Measurements from ENCODE around the gene IRF6. TPM values are rescaled to one million over a fixed set of nuclear protein-coding genes. Genes with fewer than 3 reads are reported as not detected.

Gene IRF6
- total and polyA plus RNA-seq, 2 donors (not counting 1 experiment from before 2014, with no cell fraction given) = 0.18 to 1.1 TPM

DNA sequence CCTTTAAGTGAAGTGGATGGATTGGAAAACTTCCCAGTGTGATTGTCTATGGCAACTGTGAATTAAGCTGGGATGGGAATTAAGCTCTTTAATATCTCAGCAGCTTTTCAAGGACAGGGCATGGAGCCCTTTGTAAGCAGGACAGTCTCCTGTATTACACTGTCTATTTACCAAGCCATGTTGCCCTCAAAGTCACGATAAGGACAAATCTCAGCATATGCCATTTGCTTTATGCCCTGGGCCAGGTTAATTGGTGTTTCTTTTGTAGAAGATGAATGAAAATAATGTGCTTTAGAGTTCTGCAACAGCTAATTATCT, 39.4 kb upstream of the IRF6 start:
- no peak for TF ChIP-seq EZH2 (IDR thresholded peaks at IDR 0.05; ENCODE audit: borderline replicate concordance, insufficient read depth, low read depth, low read length, poor library complexity, severe bottlenecking)
- TF ChIP-seq, protein P1, sequence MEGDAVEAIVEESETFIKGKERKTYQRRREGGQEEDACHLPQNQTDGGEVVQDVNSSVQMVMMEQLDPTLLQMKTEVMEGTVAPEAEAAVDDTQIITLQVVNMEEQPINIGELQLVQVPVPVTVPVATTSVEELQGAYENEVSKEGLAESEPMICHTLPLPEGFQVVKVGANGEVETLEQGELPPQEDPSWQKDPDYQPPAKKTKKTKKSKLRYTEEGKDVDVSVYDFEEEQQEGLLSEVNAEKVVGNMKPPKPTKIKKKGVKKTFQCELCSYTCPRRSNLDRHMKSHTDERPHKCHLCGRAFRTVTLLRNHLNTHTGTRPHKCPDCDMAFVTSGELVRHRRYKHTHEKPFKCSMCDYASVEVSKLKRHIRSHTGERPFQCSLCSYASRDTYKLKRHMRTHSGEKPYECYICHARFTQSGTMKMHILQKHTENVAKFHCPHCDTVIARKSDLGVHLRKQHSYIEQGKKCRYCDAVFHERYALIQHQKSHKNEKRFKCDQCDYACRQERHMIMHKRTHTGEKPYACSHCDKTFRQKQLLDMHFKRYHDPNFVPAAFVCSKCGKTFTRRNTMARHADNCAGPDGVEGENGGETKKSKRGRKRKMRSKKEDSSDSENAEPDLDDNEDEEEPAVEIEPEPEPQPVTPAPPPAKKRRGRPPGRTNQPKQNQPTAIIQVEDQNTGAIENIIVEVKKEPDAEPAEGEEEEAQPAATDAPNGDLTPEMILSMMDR (IDR thresholded peaks at IDR 0.05) = no peak
- H3K9me3 ChIP-seq (ENCODE audit: control extremely low read depth in 1 of 3, control insufficient read depth in 2 of 3, insufficient read depth in 1 of 3, low read length in 2 of 3) = no peaks in the 10 kb centered on the region
- Mint-ChIP-seq H3K4me3 (no peak overlapping the region), H3K27ac (no peak overlapping the region), H3K27me3 (no peaks in the 10 kb centered on the region), H3K4me1 (peaks cover 4% of the 10 kb centered on the region), H3K9me3 (ENCODE audit: insufficient read depth) (no peaks in the 10 kb centered on the region)
- no peaks in the 10 kb centered on the region for H3K27me3 ChIP-seq (replicated peaks in 1 of 4; ENCODE audit: control extremely low read depth in 1 of 4, control insufficient read depth in 3 of 4, insufficient read depth in 4 of 4, low read length in 3 of 4)
- H3K36me3 ChIP-seq (replicated peaks in 1 of 2; ENCODE audit: control extremely low read depth in 1 of 2, control insufficient read depth in 1 of 2, extremely low read depth in 1 of 2, insufficient read depth in 2 of 2, low read length in 1 of 2) = peaks cover 19 to 92% of the 10 kb centered on the region in 2 experiments
- H3K4me1 ChIP-seq (ENCODE audit: control insufficient read depth in 2 of 2, insufficient read depth in 2 of 2, low read length in 2 of 2) = no peaks in the 10 kb centered on the region
- ATAC-seq (ENCODE audit: low read depth) = no peak
- ChIA-PET CTCF (interaction anchor here (0.7 to 2.0 kb wide), 2 partner anchors 15 to 77 kb away, joined by 3 to 7 read pairs; no protein-coding TSS in a partner anchor), POLR2A (no interaction called here)
- H3K4me3 ChIP-seq (ENCODE audit: control extremely low read depth in 1 of 5, extremely low read depth in 1 of 5, insufficient read depth in 1 of 5, low read depth in 2 of 5, low read length in 4 of 5) = no peak overlapping the region
- no peak overlapping the region for H3K9ac ChIP-seq (ENCODE audit: low read length)
- H3K27ac ChIP-seq (ENCODE audit: low read length in 2 of 2) = no peak overlapping the region
- DNase-seq = no peak
- WGBS (ENCODE audit: insufficient coverage) = no CpG with 5 or more reads among the region's 1 CpG
- H2AFZ ChIP-seq (ENCODE audit: insufficient read depth, low read depth, low read length, poor library complexity, severe bottlenecking) = no peak overlapping the region
- intact Hi-C loops (cut with micrococcal nuclease) = no loop called here
- H3K4me2 ChIP-seq (replicated peaks; ENCODE audit: low read depth, low read length, poor library complexity, severe bottlenecking) = no peak overlapping the region
- peaks cover 12% of the 10 kb centered on the region for H4K20me1 ChIP-seq (ENCODE audit: control insufficient read depth, insufficient read depth, low read length, poor library complexity, severe bottlenecking)
- peaks cover 6% of the 10 kb centered on the region for H3K79me2 ChIP-seq (ENCODE audit: control insufficient read depth, insufficient read depth, low read length)

DNA sequence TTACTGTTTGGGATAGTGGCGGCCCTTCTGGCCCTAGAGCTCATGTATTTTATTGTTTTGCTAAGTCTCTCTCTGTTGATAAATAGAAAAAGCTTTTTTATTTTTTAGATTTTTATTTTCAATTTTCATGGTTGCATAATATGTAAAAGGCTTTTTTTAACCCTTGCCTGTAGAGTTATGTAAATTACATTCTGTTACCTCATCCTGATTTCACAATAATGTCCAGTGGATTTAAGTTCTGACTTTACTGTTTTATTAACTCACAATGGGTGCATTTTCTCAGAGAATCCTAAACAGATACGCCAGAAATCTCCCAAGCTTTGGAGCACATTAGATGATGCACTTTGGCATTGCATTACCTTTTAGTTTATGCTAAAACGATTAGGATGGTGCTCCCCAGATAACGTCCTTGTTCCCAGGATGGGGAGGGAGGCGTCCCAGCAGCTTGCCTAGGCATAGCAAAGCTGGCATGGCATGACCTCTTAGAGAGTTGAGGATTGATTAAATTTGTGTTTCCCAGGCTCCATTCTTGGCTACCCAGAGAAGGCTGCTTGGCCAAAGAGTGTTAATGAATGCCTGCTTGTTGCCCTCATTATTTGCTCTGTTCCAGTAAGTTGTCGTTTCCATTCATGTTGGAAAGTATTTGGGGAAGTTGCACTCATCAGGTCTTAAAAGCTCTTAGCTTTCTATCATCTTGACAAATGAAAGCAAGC, 38.9 kb upstream of the IRF6 start:
- no peaks in the 10 kb centered on the region for H3K9me3 ChIP-seq (ENCODE audit: control extremely low read depth in 1 of 3, control insufficient read depth in 2 of 3, insufficient read depth in 1 of 3, low read length in 2 of 3)
- no peak overlapping the region for H3K4me3 ChIP-seq (ENCODE audit: control extremely low read depth in 1 of 5, extremely low read depth in 1 of 5, insufficient read depth in 1 of 5, low read depth in 2 of 5, low read length in 4 of 5)

More for the DNA sequence above, 38.9 kb upstream of the IRF6 start:
- no peak overlapping the region for H3K27ac ChIP-seq (ENCODE audit: low read length in 2 of 2)
- Mint-ChIP-seq H3K4me1 (no peaks in the 10 kb centered on the region), H3K27ac (no peak overlapping the region), H3K4me3 (no peak overlapping the region), H3K27me3 (no peaks in the 10 kb centered on the region), H3K9me3 (ENCODE audit: insufficient read depth) (no peaks in the 10 kb centered on the region)
- H3K79me2 ChIP-seq (ENCODE audit: control insufficient read depth, insufficient read depth, low read length) = peaks cover 6% of the 10 kb centered on the region
- 100% methylated on average over 4 of the region's 6 CpGs for WGBS (ENCODE audit: insufficient coverage)
- H3K4me2 ChIP-seq (replicated peaks; ENCODE audit: low read depth, low read length, poor library complexity, severe bottlenecking) = no peak overlapping the region
- ATAC-seq (ENCODE audit: low read depth) = no peak
- peaks cover 25 to 92% of the 10 kb centered on the region in 2 experiments for H3K36me3 ChIP-seq (replicated peaks in 1 of 2; ENCODE audit: control extremely low read depth in 1 of 2, control insufficient read depth in 1 of 2, extremely low read depth in 1 of 2, insufficient read depth in 2 of 2, low read length in 1 of 2)
- ChIA-PET CTCF (interaction anchor here (0.7 to 2.0 kb wide), 3 partner anchors 16 to 77 kb away, joined by 3 to 7 read pairs (median 4); no protein-coding TSS in a partner anchor), POLR2A (no interaction called here)
- no peak for DNase-seq
- H3K9ac ChIP-seq (ENCODE audit: low read length) = no peak overlapping the region
- no peak overlapping the region for H2AFZ ChIP-seq (ENCODE audit: insufficient read depth, low read depth, low read length, poor library complexity, severe bottlenecking)
- no peaks in the 10 kb centered on the region for H3K27me3 ChIP-seq (replicated peaks in 1 of 4; ENCODE audit: control extremely low read depth in 1 of 4, control insufficient read depth in 3 of 4, insufficient read depth in 4 of 4, low read length in 3 of 4)
- TF ChIP-seq, protein P1 (IDR thresholded peaks at IDR 0.05) = no peak
- TF ChIP-seq EZH2 (IDR thresholded peaks at IDR 0.05; ENCODE audit: borderline replicate concordance, insufficient read depth, low read depth, low read length, poor library complexity, severe bottlenecking) = no peak
- intact Hi-C loops (cut with micrococcal nuclease) = no loop called here
- peaks cover 15% of the 10 kb centered on the region for H4K20me1 ChIP-seq (ENCODE audit: control insufficient read depth, insufficient read depth, low read length, poor library complexity, severe bottlenecking)
- no peaks in the 10 kb centered on the region for H3K4me1 ChIP-seq (ENCODE audit: control insufficient read depth in 2 of 2, insufficient read depth in 2 of 2, low read length in 2 of 2)

Measured in B cell (primary cell).